Measurements from ENCODE around the gene HTR2C.
"Not testable (repeated sequence)": the region's sequence is repeated elsewhere in the genome, so short reads cannot be mapped to it uniquely, and the experiment has no call there.

HTR2C gene

GRCh38 chrX:114710571-114710970 lies 126.7 kb downstream of the HTR2C start:
- in situ Hi-C loops (cut with HindIII; ENCODE audit: low sequenced_read_pairs), result no loop called here

DNA sequence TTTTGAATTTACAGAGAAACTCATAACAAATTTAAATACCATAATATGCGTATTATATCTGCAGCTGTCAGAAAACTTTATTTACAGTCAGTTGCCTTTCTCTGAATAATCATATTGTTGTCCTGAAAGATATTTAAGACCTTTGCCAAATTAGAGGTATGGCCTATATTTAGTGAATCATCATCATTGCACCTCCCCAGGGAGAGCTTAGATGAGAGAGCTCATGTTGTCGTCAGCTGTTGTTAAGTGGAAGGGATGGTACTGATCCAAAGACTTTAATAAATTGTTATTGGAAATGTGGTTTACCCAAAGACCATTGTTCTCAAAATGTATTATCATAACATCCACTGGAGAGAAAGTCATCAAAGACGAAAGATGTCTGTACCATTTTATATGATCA lies 128.6 kb downstream of the HTR2C start:
- in situ Hi-C loops (cut with HindIII; ENCODE audit: low sequenced_read_pairs), result no loop called here

DNA sequence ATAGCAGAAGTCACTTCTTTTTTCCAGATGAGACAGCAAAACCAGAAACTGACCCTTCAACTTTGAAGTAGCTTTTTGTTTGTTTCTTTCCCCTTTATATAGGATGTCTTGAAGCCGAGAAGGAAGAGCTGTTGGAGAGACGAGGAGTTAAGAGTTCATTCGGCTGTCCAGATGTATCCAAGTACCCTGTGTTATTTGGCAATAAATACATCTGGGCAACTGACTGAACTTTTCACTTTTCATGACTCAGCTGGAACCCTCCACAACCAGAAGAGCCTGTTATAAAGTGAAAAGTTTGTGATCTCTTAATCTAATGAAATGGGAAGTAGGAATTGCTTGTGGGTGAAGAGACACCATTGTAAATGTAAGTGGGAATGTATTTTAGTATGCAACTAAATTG lies 131.2 kb downstream of the HTR2C start:
- in situ Hi-C loops (cut with HindIII; ENCODE audit: low sequenced_read_pairs), result no loop called here

- in situ Hi-C loops (cut with HindIII; ENCODE audit: low sequenced_read_pairs), result no loop called here
Measured at GRCh38 chrX:114717921-114718320, 134.0 kb downstream of the HTR2C start.

DNA sequence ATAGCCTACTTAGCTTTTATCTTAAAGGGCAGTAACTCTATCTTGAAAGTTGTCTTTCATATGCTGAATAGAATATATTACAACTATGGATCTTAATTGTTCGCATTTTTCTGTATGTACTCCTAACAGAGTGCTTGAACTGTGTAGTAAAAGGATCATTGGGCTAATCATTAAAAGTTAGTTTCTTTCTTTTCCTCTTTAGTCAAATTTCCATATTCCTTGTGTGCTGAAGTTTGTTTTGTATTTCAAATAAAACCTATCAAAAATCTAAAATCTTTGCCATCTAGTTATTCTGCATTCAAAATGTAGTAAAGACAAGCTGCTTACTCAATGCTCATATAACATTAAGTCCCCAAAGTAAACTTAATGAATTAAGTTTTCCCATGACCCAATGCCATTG lies 182.7 kb downstream of the HTR2C start:
- in situ Hi-C loops (cut with HindIII; ENCODE audit: low sequenced_read_pairs), result no loop called here

DNA sequence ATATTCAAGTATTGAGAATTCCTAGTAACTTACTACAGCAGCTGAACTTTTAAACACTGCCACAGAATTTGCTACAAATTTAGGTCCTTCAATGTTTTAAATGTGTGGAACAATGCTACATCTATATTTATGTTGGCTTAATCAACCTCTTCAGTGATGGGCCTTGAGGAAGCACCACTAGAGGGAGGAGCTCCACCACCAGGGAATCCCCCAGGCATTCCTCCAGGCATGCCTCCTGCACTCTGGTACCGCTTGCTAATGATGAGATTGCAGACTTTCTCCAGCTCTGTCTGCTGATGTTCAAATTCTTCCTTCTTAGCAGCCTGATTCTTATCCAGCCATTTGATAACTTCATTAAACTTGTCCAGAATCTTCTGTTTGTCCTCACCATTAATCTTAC lies 190.8 kb downstream of the HTR2C start:
- in situ Hi-C loops (cut with HindIII; ENCODE audit: low sequenced_read_pairs), result no loop called here

DNA sequence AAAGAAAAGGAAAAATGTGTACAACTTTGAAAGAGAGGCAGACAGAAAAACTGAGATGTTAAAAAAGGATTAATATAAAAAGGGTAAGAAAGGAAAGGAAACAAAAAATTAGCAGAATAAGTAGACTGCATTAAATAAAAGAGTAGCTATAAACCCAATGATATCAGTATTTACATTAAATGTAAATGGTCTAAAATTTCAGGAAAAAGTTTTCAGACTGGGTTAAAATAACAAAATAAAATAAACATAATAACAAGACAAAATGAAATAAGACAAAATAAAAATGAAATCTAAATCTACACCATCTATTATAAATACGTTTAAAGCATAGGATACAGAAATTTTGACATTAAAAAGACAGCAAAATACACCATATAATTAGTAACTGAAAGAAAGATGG lies 199.0 kb downstream of the HTR2C start:
- in situ Hi-C loops (cut with HindIII; ENCODE audit: low sequenced_read_pairs), result no loop called here

DNA sequence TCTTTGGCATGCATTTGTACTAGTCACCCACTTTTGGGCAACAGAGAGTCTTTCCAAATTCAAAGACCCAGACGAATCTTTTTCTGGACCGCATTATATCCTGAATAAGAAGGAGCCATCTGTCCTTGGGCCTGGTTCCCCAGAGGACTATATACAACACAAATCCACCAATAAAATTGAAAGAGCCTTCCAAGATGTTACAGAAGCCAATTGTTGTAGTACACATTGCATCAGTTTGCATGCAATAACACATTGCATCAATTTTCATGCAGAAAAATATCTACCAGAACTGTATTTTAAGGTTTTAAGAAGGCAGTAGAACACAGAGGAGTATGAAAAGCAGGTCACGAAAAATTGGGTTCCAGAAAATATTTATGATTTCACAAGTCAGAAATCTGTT lies 203.2 kb downstream of the HTR2C start:
- in situ Hi-C loops (cut with HindIII; ENCODE audit: low sequenced_read_pairs), result no loop called here

- in situ Hi-C loops (cut with HindIII; ENCODE audit: low sequenced_read_pairs), result no loop called here
Measured at GRCh38 chrX:114797494-114797893, 213.6 kb downstream of the HTR2C start.

GRCh38 chrX:114798907-114799306 lies 215.0 kb downstream of the HTR2C start:
- in situ Hi-C loops (cut with HindIII; ENCODE audit: low sequenced_read_pairs), result no loop called here

DNA sequence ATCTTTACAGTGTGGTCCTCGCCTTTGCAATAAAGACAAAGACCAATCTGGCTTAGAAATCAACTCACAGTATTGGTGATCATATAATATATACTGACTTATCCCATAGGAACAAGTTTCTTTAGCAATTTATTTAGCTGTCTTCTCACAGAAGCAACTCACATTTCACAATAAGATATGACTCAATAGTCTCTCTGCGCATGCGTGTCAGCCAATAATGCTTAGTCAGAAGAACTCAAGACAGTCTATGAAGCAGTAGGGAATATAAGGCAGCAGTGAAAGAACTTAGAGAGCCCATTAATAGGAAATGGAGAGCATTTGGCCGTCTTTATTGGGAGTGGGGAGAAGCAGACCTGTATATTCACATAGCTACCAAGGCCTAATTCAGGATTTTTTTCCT lies 216.8 kb downstream of the HTR2C start:
- in situ Hi-C loops (cut with HindIII; ENCODE audit: low sequenced_read_pairs), result no loop called here

DNA sequence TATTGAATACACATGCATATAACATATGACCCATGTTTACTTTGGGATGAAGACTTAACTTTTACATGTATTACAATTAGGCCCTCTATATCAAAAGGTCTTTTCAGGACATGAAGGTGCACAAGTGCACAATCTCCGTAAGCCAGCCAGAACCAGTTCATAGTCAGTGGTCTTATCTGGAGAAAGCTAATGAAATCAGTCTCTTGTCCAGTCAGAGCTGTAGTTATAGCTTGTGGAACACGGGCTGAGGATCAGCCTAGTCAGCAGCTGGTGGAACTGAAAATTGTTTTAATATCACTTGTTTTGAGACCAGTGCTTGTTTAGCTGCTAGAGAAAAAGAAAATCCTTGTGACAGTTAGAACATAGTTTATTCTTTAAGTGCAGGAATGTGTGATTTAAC lies 235.6 kb downstream of the HTR2C start:
- in situ Hi-C loops (cut with HindIII; ENCODE audit: low sequenced_read_pairs), result no loop called here

GRCh38 chrX:114841051-114841450 lies 257.2 kb downstream of the HTR2C start:
- in situ Hi-C loops (cut with HindIII; ENCODE audit: low sequenced_read_pairs), result no loop called here

- in situ Hi-C loops (cut with HindIII; ENCODE audit: low sequenced_read_pairs), result no loop called here
Measured at GRCh38 chrX:114842181-114842580, 258.3 kb downstream of the HTR2C start.

DNA sequence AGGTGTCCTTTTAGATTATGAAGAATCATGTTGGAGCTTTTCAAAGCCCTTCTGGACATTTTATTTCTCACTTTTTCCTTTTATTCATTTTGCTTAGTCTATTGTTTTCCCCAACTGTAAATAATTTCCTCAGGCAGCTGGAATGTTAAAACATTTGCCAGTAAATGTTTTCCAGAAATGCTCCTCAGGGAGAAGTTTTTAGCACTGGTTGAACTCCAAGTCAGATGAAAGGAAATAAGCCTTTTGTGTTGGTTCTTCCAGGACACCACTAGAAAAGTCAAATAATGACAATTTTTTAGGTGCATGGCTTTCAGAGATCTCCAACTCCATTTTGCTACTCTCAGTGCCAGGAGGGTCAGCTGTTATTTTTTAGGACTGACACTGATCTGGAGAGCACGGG lies 305.6 kb downstream of the HTR2C start:
- in situ Hi-C loops (cut with HindIII; ENCODE audit: low sequenced_read_pairs), result no loop called here

- in situ Hi-C loops (cut with HindIII; ENCODE audit: low sequenced_read_pairs), result no loop called here
Measured at GRCh38 chrX:114903618-114904017, 319.7 kb downstream of the HTR2C start.

- in situ Hi-C loops (cut with HindIII; ENCODE audit: low sequenced_read_pairs), result no loop called here
Measured at GRCh38 chrX:114905251-114905650, 321.4 kb downstream of the HTR2C start.

DNA sequence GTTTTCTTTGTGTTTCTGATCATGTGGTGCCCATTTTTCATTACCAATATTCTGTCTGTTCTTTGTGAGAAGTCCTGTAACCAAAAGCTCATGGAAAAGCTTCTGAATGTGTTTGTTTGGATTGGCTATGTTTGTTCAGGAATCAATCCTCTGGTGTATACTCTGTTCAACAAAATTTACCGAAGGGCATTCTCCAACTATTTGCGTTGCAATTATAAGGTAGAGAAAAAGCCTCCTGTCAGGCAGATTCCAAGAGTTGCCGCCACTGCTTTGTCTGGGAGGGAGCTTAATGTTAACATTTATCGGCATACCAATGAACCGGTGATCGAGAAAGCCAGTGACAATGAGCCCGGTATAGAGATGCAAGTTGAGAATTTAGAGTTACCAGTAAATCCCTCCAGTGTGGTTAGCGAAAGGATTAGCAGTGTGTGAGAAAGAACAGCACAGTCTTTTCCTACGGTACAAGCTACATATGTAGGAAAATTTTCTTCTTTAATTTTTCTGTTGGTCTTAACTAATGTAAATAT lies 323.2 kb downstream of the HTR2C start:
- in situ Hi-C loops (cut with HindIII; ENCODE audit: low sequenced_read_pairs), result no loop called here

- in situ Hi-C loops (cut with HindIII; ENCODE audit: low sequenced_read_pairs), result no loop called here
Measured at GRCh38 chrX:114924423-114924822, 340.5 kb downstream of the HTR2C start.

DNA sequence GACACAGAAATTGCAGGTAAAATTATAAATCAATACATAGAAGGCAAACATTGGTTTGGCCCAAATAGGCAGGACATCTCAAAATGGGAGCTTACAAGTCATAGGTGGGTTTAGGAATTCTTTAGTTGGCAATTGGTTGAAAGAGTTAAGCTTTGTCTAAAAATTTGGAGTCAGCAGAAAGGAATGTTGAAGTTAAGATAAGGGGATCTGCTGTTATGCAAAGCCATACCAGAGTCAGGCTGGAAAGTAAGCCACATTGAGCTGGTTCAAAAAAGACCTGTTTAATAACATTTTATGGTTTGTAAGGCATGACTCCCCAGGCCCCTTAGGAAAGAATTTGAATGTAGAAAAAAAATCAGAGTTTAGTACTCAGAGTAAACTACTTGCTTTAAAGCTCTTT lies 341.0 kb downstream of the HTR2C start:
- in situ Hi-C loops (cut with HindIII; ENCODE audit: low sequenced_read_pairs), result no loop called here

DNA sequence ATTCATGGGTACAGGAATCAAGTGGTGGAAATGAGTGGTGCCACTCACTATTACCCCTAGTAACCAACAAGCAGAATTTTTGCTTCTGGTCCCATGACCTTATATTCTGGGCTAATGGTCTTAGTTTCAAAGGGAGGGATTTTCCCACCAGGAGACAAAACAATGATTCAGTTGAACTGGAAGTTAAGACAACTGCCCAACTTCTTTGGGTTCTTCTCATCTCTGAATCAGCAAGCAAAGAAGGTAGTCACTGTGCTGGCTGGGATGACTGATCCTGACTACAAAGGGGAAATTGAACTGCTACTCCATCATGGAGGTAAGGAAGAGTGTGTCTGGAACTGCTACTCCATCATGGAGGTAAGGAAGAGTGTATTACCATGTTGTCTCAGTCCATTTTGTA lies 346.3 kb downstream of the HTR2C start:
- in situ Hi-C loops (cut with HindIII; ENCODE audit: low sequenced_read_pairs), result no loop called here

DNA sequence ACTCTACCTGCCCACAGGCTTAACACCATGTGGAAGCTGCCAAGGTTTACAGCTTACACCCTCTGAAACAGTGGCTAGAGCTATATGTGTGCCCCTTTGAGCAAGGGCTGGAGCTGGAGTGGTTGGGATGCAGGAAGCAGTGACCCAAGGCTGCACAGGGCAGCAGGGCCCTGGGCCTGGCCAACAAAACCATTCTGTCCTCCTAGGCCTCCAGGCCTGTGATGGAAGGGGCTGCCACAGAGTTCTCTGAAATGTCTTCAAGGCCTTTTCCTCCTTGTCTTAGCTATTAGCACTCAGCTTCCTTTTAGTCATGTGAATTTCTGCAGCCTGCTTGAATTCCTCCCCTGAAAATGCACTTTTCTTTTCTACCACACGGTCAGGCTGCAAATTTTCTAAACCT lies 348.7 kb downstream of the HTR2C start:
- in situ Hi-C loops (cut with HindIII; ENCODE audit: low sequenced_read_pairs), result no loop called here

GRCh38 chrX:114933291-114933690 lies 349.4 kb downstream of the HTR2C start:
- in situ Hi-C loops (cut with HindIII; ENCODE audit: low sequenced_read_pairs), result not testable (repeated sequence)

DNA sequence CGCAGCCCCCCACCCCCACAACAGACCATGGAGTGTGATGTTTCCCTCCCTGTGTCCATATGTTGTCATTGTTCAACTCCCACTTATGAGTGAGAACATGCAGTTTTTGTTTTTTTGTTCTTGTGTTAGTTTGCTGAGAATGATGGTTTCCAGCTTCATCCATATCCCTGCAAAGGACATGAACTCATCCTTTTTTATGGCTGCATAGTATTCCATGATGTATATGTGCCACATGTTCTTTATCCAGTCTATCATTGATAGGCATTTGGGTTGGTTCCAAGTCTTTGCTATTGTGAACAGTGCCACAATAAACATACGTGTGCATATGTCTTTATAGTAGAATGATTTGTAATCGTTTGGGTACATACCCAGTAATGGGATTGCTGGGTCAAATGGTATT lies 353.2 kb downstream of the HTR2C start:
- in situ Hi-C loops (cut with HindIII; ENCODE audit: low sequenced_read_pairs), result not testable (repeated sequence)

Data from endothelial cell of hepatic sinusoid (primary cell).